HL-60/S4 (cell line): ENCODE data around the gene THEM5.
"Not testable (repeated sequence)": the region's sequence is repeated elsewhere in the genome, so short reads cannot be mapped to it uniquely, and the experiment has no call there.

Experiments used
- in situ Hi-C: fragments of 300-500 bp; cut with MboI; formaldehyde crosslinking; loops from 2 replicates; pipeline ENCODE4 v1.14.3; 2022; ENCODE audit warnings: low sequenced_read_pairs

The THEM5 gene

GRCh38 chr1:151868486-151868885 lies 15.0 kb upstream of the THEM5 start:
- in situ Hi-C loops = no loop called here

- in situ Hi-C loops = no loop called here
These were observed 14.4 kb upstream of the THEM5 start for GRCh38 chr1:151867765-151868411.

- in situ Hi-C loops = no loop called here
These were observed 13.8 kb upstream of the THEM5 start for GRCh38 chr1:151867321-151867720.

GRCh38 chr1:151864411-151864810 lies 10.9 kb upstream of the THEM5 start:
- in situ Hi-C loops = no loop called here

GRCh38 chr1:151862604-151863003 lies 9.1 kb upstream of the THEM5 start:
- in situ Hi-C loops = no loop called here

- in situ Hi-C loops = no loop called here
These were observed 7.1 kb upstream of the THEM5 start for GRCh38 chr1:151860504-151861187.

- in situ Hi-C loops = no loop called here
These were observed 6.4 kb upstream of the THEM5 start for GRCh38 chr1:151859891-151860293.

- in situ Hi-C loops = no loop called here
These were observed 5.6 kb upstream of the THEM5 start for GRCh38 chr1:151858886-151859665.

- in situ Hi-C loops = no loop called here
These were observed 4.7 kb upstream of the THEM5 start for GRCh38 chr1:151858030-151858746.

- in situ Hi-C loops = no loop called here
These were observed 2.4 kb upstream of the THEM5 start for GRCh38 chr1:151855933-151856332.

- in situ Hi-C loops = not testable (repeated sequence)
These were observed 2.0 kb upstream of the THEM5 start for GRCh38 chr1:151855516-151855915.

- in situ Hi-C loops = no loop called here
These were observed 1.1 kb upstream of the THEM5 start for GRCh38 chr1:151854658-151855057.

- in situ Hi-C loops = no loop called here
These were observed 779 bp downstream of the THEM5 start for GRCh38 chr1:151852733-151853132.

GRCh38 chr1:151851886-151852285 lies 1.6 kb downstream of the THEM5 start:
- in situ Hi-C loops = no loop called here

GRCh38 chr1:151849871-151850270 lies 3.6 kb downstream of the THEM5 start:
- in situ Hi-C loops = no loop called here

- in situ Hi-C loops = no loop called here
These were observed 4.4 kb downstream of the THEM5 start for GRCh38 chr1:151849126-151849525.

GRCh38 chr1:151847867-151848596 lies 5.5 kb downstream of the THEM5 start:
- in situ Hi-C loops = no loop called here

- in situ Hi-C loops = no loop called here
These were observed 6.8 kb downstream of the THEM5 start for GRCh38 chr1:151846686-151847237.

- in situ Hi-C loops = no loop called here
These were observed 7.4 kb downstream of the THEM5 start for GRCh38 chr1:151846062-151846568.

GRCh38 chr1:151843398-151843797 lies 10.1 kb downstream of the THEM5 start:
- in situ Hi-C loops = no loop called here
